ENCODE results near the gene CDK5RAP1. TPM values are rescaled to one million over a fixed set of nuclear protein-coding genes. Genes with fewer than 3 reads are reported as not detected.

The CDK5RAP1 gene
- total and polyA plus RNA-seq, 2 of the 8 experiments (the other 6 are each of a cell fraction or from before 2014, with no cell fraction given), result 37.8 to 46.6 TPM

DNA sequence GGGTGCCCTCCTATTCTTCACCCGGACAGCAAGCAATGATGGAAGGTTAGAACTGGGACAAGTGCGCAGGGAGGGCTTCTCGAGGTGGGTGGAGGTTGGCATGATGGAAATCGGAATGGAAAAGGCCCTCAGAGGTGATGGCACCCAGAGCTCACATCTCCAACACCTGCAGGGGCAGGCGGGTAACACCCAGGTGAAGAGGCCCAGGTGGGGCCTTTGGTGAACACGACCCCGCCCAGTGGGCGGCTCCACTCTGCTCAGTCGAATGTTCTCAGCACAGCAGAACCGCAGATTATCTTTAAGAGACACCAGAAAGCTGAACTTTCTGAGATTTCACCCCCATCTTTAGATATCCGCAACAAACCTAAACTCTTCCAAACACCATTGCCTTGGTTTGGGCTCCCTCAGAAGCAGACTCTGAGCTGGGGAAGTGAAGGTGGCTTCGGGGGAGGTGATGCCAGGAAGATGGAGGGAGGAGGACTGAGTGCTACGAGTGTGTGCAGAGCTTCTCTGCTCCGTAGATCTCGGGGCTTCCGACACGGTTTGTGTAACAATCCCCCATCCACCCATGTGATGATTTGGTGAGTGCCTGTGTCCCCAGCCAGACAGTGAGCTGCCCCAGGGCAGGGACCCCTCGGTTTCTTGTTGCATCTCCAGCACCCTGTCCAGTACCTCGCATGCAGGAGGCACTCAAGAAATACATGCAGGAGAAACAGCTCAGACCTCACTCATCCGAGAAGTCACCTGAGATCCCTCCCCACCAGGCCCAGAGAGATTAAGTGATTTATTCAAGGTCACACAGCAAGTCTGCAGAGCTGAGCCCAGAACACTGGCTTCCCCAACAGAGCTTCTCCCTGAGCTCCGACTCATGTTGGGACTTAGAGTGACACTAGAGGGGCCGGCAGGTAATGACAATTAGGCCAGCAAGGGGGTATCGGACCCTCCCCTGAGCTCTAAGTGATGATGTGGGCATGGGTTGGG lies 72.9 kb downstream of the CDK5RAP1 start:
- no peaks in the 10 kb centered on the region for H3K23me2 ChIP-seq (ENCODE audit: low read depth, low read length)

More for the DNA sequence above, 72.9 kb downstream of the CDK5RAP1 start:
- Histone ChIP-seq H4K91ac (replicated peaks; ENCODE audit: insufficient read length, low read length) (no peak overlapping the region), H3K27me3 (replicated peaks in 1 of 4; ENCODE audit: control insufficient read depth in 3 of 4, extremely low read depth in 1 of 4, insufficient read depth in 3 of 4, low read length in 3 of 4) (no peaks in the 10 kb centered on the region), H2BK12ac (ENCODE audit: low read depth, low read length) (no peak overlapping the region), H2BK5ac (ENCODE audit: low read depth, low read length) (no peak overlapping the region), H4K5ac (ENCODE audit: insufficient read length, low read depth, low read length) (no peak overlapping the region), H2AK5ac (ENCODE audit: low read depth, low read length) (no peak overlapping the region), H3K56ac (replicated peaks; ENCODE audit: insufficient read length, low read depth, low read length) (no peak overlapping the region), H3K79me2 (ENCODE audit: control insufficient read depth in 1 of 2, insufficient read depth in 2 of 2, low read length in 2 of 2) (no peaks in the 10 kb centered on the region), H3K4ac (replicated peaks; ENCODE audit: insufficient read length, low read depth, low read length) (no peak overlapping the region), H3K18ac (ENCODE audit: extremely low read depth, low read length) (no peak overlapping the region), H3K27ac (ENCODE audit: low read depth, low read length) (no peak overlapping the region), H2BK120ac (replicated peaks; ENCODE audit: low read depth, low read length) (no peak overlapping the region), H3K36me3 (ENCODE audit: control insufficient read depth in 2 of 4, insufficient read depth in 4 of 4, low read length in 3 of 4) (no peaks in the 10 kb centered on the region), H2BK15ac (ENCODE audit: low read length) (0 out of 2 replicates have a peak overlapping the region, but pooled peaks have one; percentile 72), H3K4me3 (ENCODE audit: extremely low read depth in 1 of 4, insufficient read depth in 2 of 4, low read depth in 3 of 4, low read length in 4 of 4) (no peak overlapping the region), H3K9me3 (ENCODE audit: insufficient read depth in 2 of 2, low read depth in 1 of 2, low read length in 1 of 2) (no peaks in the 10 kb centered on the region), H3K4me2 (ENCODE audit: insufficient read depth in 1 of 2, low read depth in 2 of 2, low read length in 2 of 2) (no peak overlapping the region), H2AFZ (ENCODE audit: low read length) (peak overlapping the region; percentile 59; the same call in 1 of the 2 replicates), H3K4me1 (replicated peaks in 1 of 4; ENCODE audit: control insufficient read depth in 3 of 4, insufficient read depth in 4 of 4, low read length in 3 of 4) (no peaks in the 10 kb centered on the region; a peak in 1 of 7 replicates), H3K14ac (ENCODE audit: insufficient read length) (no peak overlapping the region), H4K8ac (ENCODE audit: extremely low read depth, insufficient read depth, low read length) (no peak overlapping the region), H3K9ac (replicated peaks in 1 of 4; ENCODE audit: extremely low read depth in 1 of 4, low read depth in 3 of 4, low read length in 3 of 4) (no peak overlapping the region), H2BK20ac (ENCODE audit: low read length) (no peak overlapping the region), H3K79me1 (ENCODE audit: low read depth, low read length) (no peaks in the 10 kb centered on the region), H3K23ac (ENCODE audit: insufficient read length) (no peak overlapping the region), H4K20me1 (replicated peaks in 1 of 2; ENCODE audit: control insufficient read depth in 1 of 2, insufficient read depth in 2 of 2, low read length in 2 of 2) (no peaks in the 10 kb centered on the region)
- WGBS, 2 experiments (ENCODE audit: extremely low coverage in 1 of 2, insufficient coverage in 1 of 2, insufficient read length in 1 of 2, insufficient replicate concordance in 2 of 2, low coverage in 1 of 2, low lambda C conversion rate in 2 of 2, missing lambda C conversion rate in 1 of 2), result 88% methylated on average over 23 of the region's 23 CpGs; no CpG with 5 or more reads in 1 of the 2 experiments
- FAIRE-seq, result no peak
- ChIA-PET CTCF (ENCODE audit: partially characterized antibody) (interaction anchor here (0.6 to 1.7 kb wide), 4 partner anchors 29 to 66 kb away, joined by 3 to 4 read pairs (median 4); no protein-coding TSS in a partner anchor), POLR2A (ENCODE audit: partially characterized antibody) (interaction anchor here (0.8 kb wide), 1 partner anchor 15 kb away, joined by 4 read pairs; no protein-coding TSS in a partner anchor)
- TF ChIP-seq KDM1A (IDR thresholded peaks at IDR 0.05; ENCODE audit: borderline replicate concordance, low read length) (peak; percentile 39; the same call in 1 of the 2 replicates), EZH2 (IDR thresholded peaks at IDR 0.05; ENCODE audit: low read depth, low read length, severe bottlenecking) (no peak), TBP (IDR thresholded peaks at IDR 0.05; ENCODE audit: low read depth, low read length) (no peak), NANOG (IDR thresholded peaks at IDR 0.05; ENCODE audit: insufficient read depth, low read depth, low read length, poor library complexity, severe bottlenecking) (no peak)
- DNase-seq (ENCODE audit: low read depth in 1 of 2, low spot score in 2 of 2), result no peak

Data from H1 (cell line).